Stimulated activated CD8-positive, alpha-beta memory T cell treated with anti-CD3 and anti-CD28 coated beads, Interleukin-12 subunit alpha, Interleukin-12 subunit beta, amount 100 ng/mL, for 4 hours (primary cell): ENCODE data around the gene MYB.
"Not testable (repeated sequence)": the region's sequence is repeated elsewhere in the genome, so short reads cannot be mapped to it uniquely, and the experiment has no call there.

ENCODE experiments used
- DNase-seq: peaks from one replicate; pipeline ENCODE4 v3.0.0-alpha.2; 2020; ENCODE audit warnings: low read depth

MYB gene

GRCh38 chr6:135222623-135223022 is 41.5 kb downstream of the MYB start:
- DNase-seq: no peak

GRCh38 chr6:135224037-135224647 is 43.0 kb downstream of the MYB start:
- no peak for DNase-seq

- no peak for DNase-seq
Observed at GRCh38 chr6:135225911-135226310, 44.8 kb downstream of the MYB start.

- no peak for DNase-seq
Observed at GRCh38 chr6:135226537-135226936, 45.4 kb downstream of the MYB start.

- DNase-seq: no peak
Observed at GRCh38 chr6:135227349-135227748, 46.2 kb downstream of the MYB start.

GRCh38 chr6:135227758-135228157 is 46.6 kb downstream of the MYB start:
- no peak for DNase-seq

GRCh38 chr6:135228486-135228885 is 47.4 kb downstream of the MYB start:
- DNase-seq: no peak

GRCh38 chr6:135229996-135230395 is 48.9 kb downstream of the MYB start:
- DNase-seq: no peak

- DNase-seq: no peak
Observed at GRCh38 chr6:135230711-135231468, 49.8 kb downstream of the MYB start.

GRCh38 chr6:135231469-135231844 is 50.3 kb downstream of the MYB start:
- no peak for DNase-seq

- DNase-seq: no peak
Observed at GRCh38 chr6:135233686-135234491, 52.8 kb downstream of the MYB start.

- no peak for DNase-seq
Observed at GRCh38 chr6:135234492-135234780, 53.3 kb downstream of the MYB start.

GRCh38 chr6:135235716-135236115 is 54.6 kb downstream of the MYB start:
- DNase-seq: no peak

GRCh38 chr6:135236319-135236718 is 55.2 kb downstream of the MYB start:
- no peak for DNase-seq

- DNase-seq: no peak
Observed at GRCh38 chr6:135236732-135237131, 55.6 kb downstream of the MYB start.

- DNase-seq: no peak
Observed at GRCh38 chr6:135240711-135241110, 59.6 kb downstream of the MYB start.

GRCh38 chr6:135243871-135244796 is 63.0 kb downstream of the MYB start:
- no peak for DNase-seq

- DNase-seq: no peak
Observed at GRCh38 chr6:135244805-135245204, 63.7 kb downstream of the MYB start.

GRCh38 chr6:135246412-135247012 is 65.4 kb downstream of the MYB start:
- DNase-seq: not testable (repeated sequence)

GRCh38 chr6:135250234-135250633 is 69.1 kb downstream of the MYB start:
- no peak for DNase-seq

GRCh38 chr6:135250751-135251497 is 69.8 kb downstream of the MYB start:
- DNase-seq: no peak
